K562 (cell line): ENCODE measurements around the gene TSPAN14. TPM values are rescaled to one million over a fixed set of nuclear protein-coding genes. Genes with fewer than 3 reads are reported as not detected.

Experiments
- ARID2 ChIP-seq: fragments of 450-650 bp; IDR thresholded peaks from 2 replicates; pipeline ENCODE4 v1.6.1; 2017; ENCODE audit warnings: antibody characterized with exemption, mild to moderate bottlenecking
- ATF7 ChIP-seq: fragments of 450-650 bp; IDR thresholded peaks from 2 replicates; pipeline ENCODE4 v1.7.1; 2014; ENCODE audit warnings: mild to moderate bottlenecking, moderate library complexity
- DPF2 ChIP-seq: fragments of 450-650 bp; IDR thresholded peaks from 2 replicates; pipeline ENCODE4 v1.6.1; 2016
- FOXK2 ChIP-seq, 2 experiments: fragments of 450-650 bp; IDR thresholded peaks in 1 of 2; conservative IDR thresholded peaks in 1 of 2; 2 replicates each; pipeline ENCODE4 v1.6.1; 2016; ENCODE audit warnings: low read depth in 2 of 2, mild to moderate bottlenecking in 1 of 2
- GMEB1 ChIP-seq: fragments of 250-450 bp; sonication (Bioruptor Pico); IDR thresholded peaks from 2 replicates; pipeline ENCODE4 v1.4.0; 2020; ENCODE audit warnings: mild to moderate bottlenecking
- KLF6 ChIP-seq: fragments of 250-450 bp; sonication (Bioruptor Pico); IDR thresholded peaks from 2 replicates; pipeline ENCODE4 v1.4.0; 2020; ENCODE audit warnings: mild to moderate bottlenecking, moderate library complexity, borderline replicate concordance
- MTA2 ChIP-seq: fragments of 450-650 bp; IDR thresholded peaks from 2 replicates; pipeline ENCODE4 v1.6.1; 2016; ENCODE audit warnings: low read depth
- NR2C1 ChIP-seq, 2 experiments: fragments of 450-650 bp; IDR thresholded peaks; 2 replicates each; pipeline ENCODE4 v1.6.1; 2017; ENCODE audit warnings: mild to moderate bottlenecking in 2 of 2, antibody characterized with exemption in 1 of 2, inconsistent platforms in 1 of 2, missing compliant biosample characterization in 1 of 2, missing genetic modification characterization in 1 of 2
- NR2C2 ChIP-seq, 2 experiments: fragments of 200-800 bp in 1 of 2; sonication (Bioruptor generic) in 1 of 2; sonication (generic) in 1 of 2; formaldehyde crosslinking in 1 of 2; IDR thresholded peaks; 2 replicates each; pipeline versions ENCODE4 v1.6.1 to v1.8.0; 2016 to 2022; ENCODE audit warnings: mild to moderate bottlenecking in 1 of 2, missing compliant biosample characterization in 1 of 2, missing genetic modification characterization in 1 of 2, missing genetic modification reagents in 1 of 2
- PML ChIP-seq: IDR thresholded peaks from 2 replicates; pipeline ENCODE4 v1.6.1; 2012; ENCODE audit warnings: low read length, inconsistent platforms
- RNF219 ChIP-seq: fragments of 250-450 bp; sonication (Bioruptor Pico); IDR thresholded peaks from 2 replicates; pipeline ENCODE4 v1.5.0; 2022; ENCODE audit warnings: mild to moderate bottlenecking
- TEAD4 ChIP-seq, 2 experiments: sonication (generic) in 1 of 2; formaldehyde crosslinking in 1 of 2; IDR thresholded peaks; 2 replicates each; pipeline versions ENCODE4 v1.6.1 to v1.8.0; 2012 to 2022; ENCODE audit warnings: borderline replicate concordance in 1 of 2, inconsistent platforms in 1 of 2, low read length in 1 of 2, mild to moderate bottlenecking in 1 of 2, missing genetic modification reagents in 1 of 2
- TRIM24 ChIP-seq, 2 experiments: fragments of 450-650 bp; IDR thresholded peaks; 2 replicates each; pipeline ENCODE4 v1.6.1; 2016
- ZFP36 ChIP-seq: fragments of 150-350 bp; IDR thresholded peaks from 2 replicates; pipeline ENCODE4 v1.6.1; 2018; ENCODE audit warnings: low read length, low read depth; ENCODE audit not compliant: partially characterized antibody
- ZNF347 ChIP-seq: fragments of 450-650 bp; formaldehyde crosslinking; IDR thresholded peaks from 2 replicates; pipeline ENCODE4 v1.4.0; 2020; ENCODE audit warnings: low read depth, mild to moderate bottlenecking, moderate library complexity
- ZNF780A ChIP-seq: fragments of 250-450 bp; sonication (Bioruptor Pico); IDR thresholded peaks from 2 replicates; pipeline ENCODE4 v1.5.0; 2021; ENCODE audit warnings: mild to moderate bottlenecking
- polyA plus RNA-seq, 8 experiments: library from polyadenylated mRNA; depleted of rRNA in 4 of 8; stranded (reverse) in 5 of 8; unstranded in 3 of 8; fragments of >200 nt; fragmentation: Nextera tagmentation in 2 of 8; fragmentation: Illumina TruSeq in 1 of 8; extraction: Ambion mirVana in 2 of 8; extraction: Trizol in 1 of 8; gene quantifications; 2 replicates each; pipeline versions ENCODE4 v1.2.1 to v1.2.3, GENCODE V29; 2011 to 2014; ENCODE audit warnings: inconsistent platforms in 1 of 8, missing spikeins in 1 of 8
- total RNA-seq, 7 experiments: library from RNA; depleted of rRNA in 6 of 7; stranded (reverse); fragments of >200 nt in 6 of 7; fragmentation: Illumina TruSeq in 2 of 7; extraction: Trizol in 2 of 7; gene quantifications; 2 replicates each; pipeline versions ENCODE4 v1.2.1 to v1.2.3, GENCODE V29; 2011 to 2021; ENCODE audit warnings: low replicate concordance in 1 of 7
- TF ChIP-seq, protein P1 (sequence below): fragments of 250-450 bp; sonication (Bioruptor Pico); IDR thresholded peaks from 2 replicates; pipeline ENCODE4 v1.4.0; 2020; ENCODE audit warnings: mild to moderate bottlenecking, moderate library complexity, borderline replicate concordance
- TF ChIP-seq, protein P2 (sequence below), 3 experiments: fragments of 200-800 bp in 1 of 3; sonication (Bioruptor generic) in 1 of 3; sonication (generic) in 1 of 3; formaldehyde crosslinking in 1 of 3; IDR thresholded peaks; 2 replicates each; pipeline versions ENCODE4 v1.6.1 to v1.8.0; 2016 to 2022; ENCODE audit warnings: mild to moderate bottlenecking in 2 of 3, missing compliant biosample characterization in 2 of 3, missing genetic modification characterization in 2 of 3, missing genetic modification reagents in 1 of 3

Gene TSPAN14
- total and polyA plus RNA-seq, 9 of the 15 experiments (the other 6 are each of a cell fraction or from before 2014, with no cell fraction given) = 5.8 to 92.9 (median 23.3) TPM

DNA sequence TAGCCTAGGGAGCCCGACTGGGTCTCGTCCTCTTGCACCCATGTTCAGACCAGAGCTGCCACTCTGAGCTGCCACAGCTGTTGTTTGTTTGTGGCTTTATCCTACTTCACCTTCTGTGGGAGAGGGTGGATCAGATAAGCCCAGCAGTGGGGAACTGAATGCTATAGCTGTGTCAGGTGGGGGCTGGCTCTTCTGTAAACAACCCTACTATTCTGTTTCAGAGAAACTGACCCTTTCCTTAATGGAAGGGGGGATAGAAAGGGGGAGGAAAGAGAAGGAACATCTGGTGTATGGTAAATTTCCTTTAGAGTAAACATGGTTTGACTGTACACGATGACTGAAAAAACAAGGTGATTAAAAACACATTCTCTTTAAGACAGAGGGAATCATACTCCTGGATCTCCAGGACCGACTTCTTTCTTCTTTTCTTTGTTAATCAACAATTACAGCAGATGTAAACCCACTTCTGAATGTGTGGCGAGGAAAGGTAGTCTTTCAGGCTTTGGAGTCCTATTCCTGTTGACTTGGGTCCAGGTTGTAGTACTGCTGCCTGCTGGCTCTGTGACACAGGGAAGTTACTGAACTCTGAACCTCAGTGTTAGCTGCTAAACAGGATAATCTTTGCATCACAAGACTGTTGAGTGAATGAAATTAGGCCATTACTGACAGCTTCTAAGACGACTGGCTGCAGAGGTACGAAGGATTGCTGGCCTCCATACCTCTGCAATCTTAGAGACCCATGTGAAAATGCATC lies 39.8 kb upstream of the TSPAN14 start (continued):
- TF ChIP-seq DPF2 (peak; percentile 68; the same call in 1 of the 2 replicates), RNF219 (CRISPR knock-in tag) (no peak), ZNF780A (CRISPR knock-in tag) (no peak), ATF7 (no peak), MTA2 (peak; percentile 58; the same call in 1 of the 2 replicates), FOXK2 (conservative IDR thresholded peaks at IDR 0.05 in 1 of 2, IDR thresholded peaks at IDR 0.05 in 1 of 2; ENCODE audit: low read depth in 2 of 2) (peak; percentile 79 to 86), ARID2 (no peak), PML (peak; percentile 25; the same call in 1 of the 2 replicates), NR2C2 (CRISPR knock-in tag; IDR thresholded peaks at IDR 0.05) (no peak), NR2C2 (tag; IDR thresholded peaks at IDR 0.05) (peak; percentile 41; the same call in 1 of the 2 replicates), ZFP36 (no peak), NR2C1 (IDR thresholded peaks at IDR 0.05) (0 out of 2 replicates have a peak, but pooled peaks have one; percentile 22), NR2C1 (tag; IDR thresholded peaks at IDR 0.05) (no peak), TRIM24 (IDR thresholded peaks at IDR 0.05) (peak in 1 of 2 experiments; percentile 52; a peak in 2 of 4 replicates), ZNF347 (no peak), GMEB1 (CRISPR knock-in tag) (no peak), TEAD4 (IDR thresholded peaks at IDR 0.05; ENCODE audit: low read length) (peak; percentile 80), TEAD4 (CRISPR knock-in tag; IDR thresholded peaks at IDR 0.05; ENCODE audit: borderline replicate concordance) (no peak), KLF6 (CRISPR knock-in tag) (no peak)
- TF ChIP-seq, protein P1, sequence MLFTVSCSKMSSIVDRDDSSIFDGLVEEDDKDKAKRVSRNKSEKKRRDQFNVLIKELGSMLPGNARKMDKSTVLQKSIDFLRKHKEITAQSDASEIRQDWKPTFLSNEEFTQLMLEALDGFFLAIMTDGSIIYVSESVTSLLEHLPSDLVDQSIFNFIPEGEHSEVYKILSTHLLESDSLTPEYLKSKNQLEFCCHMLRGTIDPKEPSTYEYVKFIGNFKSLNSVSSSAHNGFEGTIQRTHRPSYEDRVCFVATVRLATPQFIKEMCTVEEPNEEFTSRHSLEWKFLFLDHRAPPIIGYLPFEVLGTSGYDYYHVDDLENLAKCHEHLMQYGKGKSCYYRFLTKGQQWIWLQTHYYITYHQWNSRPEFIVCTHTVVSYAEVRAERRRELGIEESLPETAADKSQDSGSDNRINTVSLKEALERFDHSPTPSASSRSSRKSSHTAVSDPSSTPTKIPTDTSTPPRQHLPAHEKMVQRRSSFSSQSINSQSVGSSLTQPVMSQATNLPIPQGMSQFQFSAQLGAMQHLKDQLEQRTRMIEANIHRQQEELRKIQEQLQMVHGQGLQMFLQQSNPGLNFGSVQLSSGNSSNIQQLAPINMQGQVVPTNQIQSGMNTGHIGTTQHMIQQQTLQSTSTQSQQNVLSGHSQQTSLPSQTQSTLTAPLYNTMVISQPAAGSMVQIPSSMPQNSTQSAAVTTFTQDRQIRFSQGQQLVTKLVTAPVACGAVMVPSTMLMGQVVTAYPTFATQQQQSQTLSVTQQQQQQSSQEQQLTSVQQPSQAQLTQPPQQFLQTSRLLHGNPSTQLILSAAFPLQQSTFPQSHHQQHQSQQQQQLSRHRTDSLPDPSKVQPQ (CRISPR knock-in tag) = no peak
- TF ChIP-seq, protein P2, sequence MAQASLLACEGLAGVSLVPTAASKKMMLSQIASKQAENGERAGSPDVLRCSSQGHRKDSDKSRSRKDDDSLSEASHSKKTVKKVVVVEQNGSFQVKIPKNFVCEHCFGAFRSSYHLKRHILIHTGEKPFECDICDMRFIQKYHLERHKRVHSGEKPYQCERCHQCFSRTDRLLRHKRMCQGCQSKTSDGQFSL (CRISPR knock-in tag; IDR thresholded peaks at IDR 0.05) = no peak
- TF ChIP-seq, protein P2 (tag; IDR thresholded peaks at IDR 0.05) = no peak
